RCC 7860 (cell line): Measurements from ENCODE around the gene SDC1.
"Not testable (repeated sequence)": the region's sequence is repeated elsewhere in the genome, so short reads cannot be mapped to it uniquely, and the experiment has no call there.

Source experiments
- DNase-seq: peaks from one replicate; pipeline ENCODE4 v3.0.0-alpha.2; 2015; ENCODE audit warnings: low spot score
- FAIRE-seq: peaks from 2 replicates; lab custom pipeline; 2012; peaks lifted over from hg19 to GRCh38; lab: Jason Lieb, UNC

SDC1 gene

GRCh38 chr2:20224716-20225293 is at the start of gene SDC1:
Gene SDC1, minus strand, starts transcription at chr2:20225130. Its CDS starts 263 bp downstream, at chr2:20224867.
- DNase-seq (peak; percentile 32), FAIRE-seq (no peak)

- FAIRE-seq (no peak), DNase-seq (no peak)
These were observed 48.1 kb upstream of the SDC1 start for GRCh38 chr2:20273042-20273441.

GRCh38 chr2:20268317-20268716 is 43.4 kb upstream of the SDC1 start:
- not testable (repeated sequence) for FAIRE-seq, DNase-seq

DNA sequence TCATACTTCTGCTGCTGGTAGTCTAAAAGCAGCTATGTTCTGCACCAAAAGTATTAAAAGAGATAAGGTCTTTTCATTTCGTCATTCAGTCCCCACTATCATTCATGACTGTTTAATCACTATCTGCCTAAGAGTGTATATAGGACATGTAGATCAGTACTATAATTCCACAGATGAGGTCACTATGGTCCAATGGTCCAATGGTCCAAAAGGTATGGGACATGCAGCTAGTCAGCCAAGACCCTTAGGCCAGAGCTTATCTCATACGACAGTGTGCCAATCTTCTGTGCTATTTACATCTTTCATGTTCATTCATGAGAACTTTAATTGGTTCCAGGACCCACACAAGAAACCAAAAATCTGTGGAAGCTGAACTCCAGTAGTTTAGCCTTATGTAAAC is 42.6 kb upstream of the SDC1 start:
- FAIRE-seq (no peak), DNase-seq (no peak)

GRCh38 chr2:20264629-20265028 is 39.7 kb upstream of the SDC1 start:
- no peak for FAIRE-seq
- no peak for DNase-seq

DNA sequence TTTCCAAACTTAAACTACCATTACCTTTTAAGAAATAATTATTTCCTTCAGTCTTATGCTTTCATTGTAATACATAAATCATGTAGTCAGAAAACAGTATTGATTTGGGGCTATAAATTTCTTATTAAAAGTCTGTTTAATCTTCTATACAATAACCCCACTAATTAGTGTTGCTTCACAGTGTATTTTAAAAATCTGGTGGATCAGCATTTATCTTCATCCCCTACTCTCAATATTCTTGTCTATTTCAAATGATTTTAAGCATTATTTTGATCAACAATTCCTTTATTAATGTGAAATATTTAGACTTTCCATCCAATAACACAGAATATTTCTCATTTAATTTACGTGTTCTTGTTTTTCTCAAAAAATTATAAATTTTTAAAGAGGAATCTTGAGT is 32.5 kb upstream of the SDC1 start:
- no peak for FAIRE-seq
- DNase-seq: no peak

- DNase-seq (no peak), FAIRE-seq (no peak)
These were observed 29.8 kb upstream of the SDC1 start for GRCh38 chr2:20254731-20255130.

DNA sequence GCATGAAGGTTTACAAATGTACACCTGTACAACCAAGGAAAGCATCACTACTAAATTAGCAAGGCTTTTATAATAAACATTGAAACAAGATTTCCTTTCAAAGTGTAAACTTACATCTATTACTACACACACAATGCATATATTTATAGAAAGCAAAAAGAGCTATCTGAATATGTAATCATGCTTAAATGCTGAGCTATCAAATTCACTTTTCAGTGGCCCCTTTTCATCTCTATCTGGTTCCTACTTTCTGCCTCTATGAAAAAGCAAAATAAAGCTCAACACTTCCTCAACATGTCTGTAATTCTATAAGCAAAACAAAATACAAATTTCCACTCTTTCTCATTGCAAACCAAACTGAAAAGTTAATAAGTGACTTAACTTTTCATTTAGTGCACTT is 25.5 kb upstream of the SDC1 start:
- DNase-seq (no peak), FAIRE-seq (no peak)

GRCh38 chr2:20249170-20249569 is 24.2 kb upstream of the SDC1 start:
- DNase-seq (no peak), FAIRE-seq (no peak)

GRCh38 chr2:20247084-20247483 is 22.2 kb upstream of the SDC1 start:
- FAIRE-seq (no peak), DNase-seq (no peak)

GRCh38 chr2:20243637-20244036 is 18.7 kb upstream of the SDC1 start:
- FAIRE-seq, DNase-seq: not testable (repeated sequence)

- FAIRE-seq (no peak), DNase-seq (no peak)
These were observed 17.9 kb upstream of the SDC1 start for GRCh38 chr2:20242727-20243377.

- DNase-seq: no peak
- no peak for FAIRE-seq
These were observed 17.2 kb upstream of the SDC1 start for GRCh38 chr2:20241973-20242726.

GRCh38 chr2:20240291-20240690 is 15.4 kb upstream of the SDC1 start:
- FAIRE-seq, DNase-seq: not testable (repeated sequence)

GRCh38 chr2:20236496-20236895 is 11.6 kb upstream of the SDC1 start:
- DNase-seq (no peak), FAIRE-seq (no peak)

DNA sequence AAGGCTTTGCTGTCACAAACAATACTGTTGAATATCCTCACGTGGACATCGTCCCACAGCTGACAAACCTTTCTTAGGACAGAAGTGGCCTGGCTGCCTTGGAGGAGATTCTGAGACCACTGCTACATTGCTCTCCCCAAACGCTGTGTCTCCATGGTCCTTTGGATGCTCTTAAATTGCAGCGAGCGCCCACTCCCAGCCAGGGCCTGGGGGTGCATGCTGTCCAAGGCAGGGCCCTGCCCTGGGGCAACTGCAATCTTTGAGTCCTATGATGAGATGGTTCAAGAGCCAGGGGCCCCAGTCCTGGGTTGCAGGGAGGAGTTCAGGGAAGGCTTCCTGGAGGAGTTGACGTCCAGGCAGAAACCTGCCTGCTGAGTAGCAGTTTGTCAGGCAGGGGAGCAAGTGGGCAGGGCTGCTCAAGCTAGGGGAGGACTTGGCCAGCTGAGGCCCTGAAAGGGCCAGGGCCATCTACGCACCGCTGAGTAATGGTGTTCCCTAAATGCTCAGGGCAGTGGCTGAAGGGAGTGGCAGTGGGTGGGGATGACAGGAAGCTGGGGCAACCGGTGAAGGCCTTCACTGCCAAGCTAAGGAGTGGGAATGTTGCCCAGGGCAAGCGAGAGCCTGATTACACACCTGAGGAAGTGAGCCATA is 10.8 kb upstream of the SDC1 start:
- FAIRE-seq: no peak
- no peak for DNase-seq

- not testable (repeated sequence) for FAIRE-seq, DNase-seq
These were observed 9.7 kb upstream of the SDC1 start for GRCh38 chr2:20234597-20234996.

DNA sequence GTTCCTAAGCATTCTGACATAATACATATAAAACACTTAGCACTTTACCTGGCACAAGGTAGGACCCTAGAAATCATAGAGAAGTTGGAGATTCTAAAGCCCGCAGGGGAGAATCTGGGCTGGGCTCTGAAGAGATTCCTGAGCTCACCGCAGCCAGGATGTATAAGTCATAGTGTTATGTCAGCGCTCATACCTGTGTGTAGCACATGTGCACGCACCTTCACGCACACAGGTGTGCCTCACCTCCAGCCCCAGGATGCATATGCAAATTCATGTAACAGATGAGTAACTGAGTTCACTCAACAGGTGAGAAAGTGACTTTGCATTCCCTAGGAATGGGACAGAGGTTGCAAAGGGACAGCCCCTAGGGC is 7.9 kb upstream of the SDC1 start:
- FAIRE-seq (no peak), DNase-seq (no peak)

DNA sequence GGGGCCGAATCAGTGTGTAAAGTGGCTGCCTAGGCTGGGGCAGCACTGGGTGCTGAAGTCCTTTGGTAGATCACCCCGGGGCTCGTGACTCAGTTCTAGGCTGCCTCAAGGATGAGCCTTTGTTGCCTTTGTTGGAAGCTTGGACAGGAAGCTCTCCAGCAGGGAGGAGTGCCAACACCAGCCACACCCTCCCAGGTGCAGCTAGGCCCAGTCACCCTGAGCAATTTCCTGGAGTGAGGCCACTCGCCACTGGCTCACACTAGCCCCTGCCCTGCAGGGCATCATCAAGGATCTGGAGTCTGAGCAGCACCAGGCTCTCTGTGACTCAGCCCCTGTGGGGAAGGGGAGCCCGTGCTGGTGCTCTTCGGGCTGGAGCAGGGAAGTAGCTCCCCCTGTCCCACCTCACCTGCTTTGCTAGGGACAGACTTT is 6.7 kb upstream of the SDC1 start:
- peak; percentile 54 for FAIRE-seq

GRCh38 chr2:20231159-20231558 is 6.2 kb upstream of the SDC1 start:
- FAIRE-seq (no peak), DNase-seq (no peak)

More for the DNA sequence above, 6.7 kb upstream of the SDC1 start:
- DNase-seq: peak; percentile 89

GRCh38 chr2:20230114-20230425 is 5.1 kb upstream of the SDC1 start:
- DNase-seq: no peak
- no peak for FAIRE-seq
